Vagina (tissue), 2 donors: ENCODE results near the gene TATDN2.
"Not testable (repeated sequence)": the region's sequence is repeated elsewhere in the genome, so short reads cannot be mapped to it uniquely, and the experiment has no call there.

Experiments used
- CTCF ChIP-seq, 3 experiments: fragments of 450-650 bp in 2 of 3; fragments of 200-600 bp in 1 of 3; sonication (generic) in 1 of 3; IDR thresholded peaks; one replicate each; pipeline ENCODE4 v1.5.1; 2017 to 2019; ENCODE audit warnings: antibody characterized with exemption in 3 of 3, mild to moderate bottlenecking in 2 of 3, moderate library complexity in 2 of 3
- POLR2A ChIP-seq, 2 donors: fragments of 450-650 bp; IDR thresholded peaks; one replicate each; pipeline ENCODE4 v1.6.1; 2017; ENCODE audit warnings: antibody characterized with exemption in 2 of 2, mild to moderate bottlenecking in 2 of 2, moderate library complexity in 2 of 2

- not testable (repeated sequence) for TF ChIP-seq CTCF, POLR2A (IDR thresholded peaks at IDR 0.05)
Observed at GRCh38 chr3:10298064-10298463, 49.8 kb downstream of the TATDN2 start.
